Fibroblast of villous mesenchyme (primary cell): Measurements from ENCODE around the gene GPR183. TPM values are rescaled to one million over a fixed set of nuclear protein-coding genes. Genes with fewer than 3 reads are reported as not detected.
A peak's percentile ranks its signal among the peaks of the same experiment; 100 is the strongest.

Experiments used
- DNase-seq: peaks from one replicate; pipeline ENCODE4 v3.0.0-alpha.2; 2010; ENCODE audit warnings: low read depth
- H3K4me3 ChIP-seq: 2 replicates; pipeline ENCODE4 v1.5.1; 2011; ENCODE audit warnings: low read depth, mild to moderate bottlenecking, low read length
- total RNA-seq: library from RNA; depleted of rRNA; stranded (reverse); fragments of >200 nt; gene quantifications from 2 replicates; pipeline ENCODE4 v1.2.3, GENCODE V29; 2012
- TF ChIP-seq, protein P1 (sequence below): IDR thresholded peaks from 2 replicates; pipeline ENCODE4 v1.5.1; 2012; ENCODE audit warnings: low read depth, mild to moderate bottlenecking, low read length; ENCODE audit not compliant: insufficient read depth

Gene GPR183
- total RNA-seq, 1 donor = 0.86 TPM

DNA sequence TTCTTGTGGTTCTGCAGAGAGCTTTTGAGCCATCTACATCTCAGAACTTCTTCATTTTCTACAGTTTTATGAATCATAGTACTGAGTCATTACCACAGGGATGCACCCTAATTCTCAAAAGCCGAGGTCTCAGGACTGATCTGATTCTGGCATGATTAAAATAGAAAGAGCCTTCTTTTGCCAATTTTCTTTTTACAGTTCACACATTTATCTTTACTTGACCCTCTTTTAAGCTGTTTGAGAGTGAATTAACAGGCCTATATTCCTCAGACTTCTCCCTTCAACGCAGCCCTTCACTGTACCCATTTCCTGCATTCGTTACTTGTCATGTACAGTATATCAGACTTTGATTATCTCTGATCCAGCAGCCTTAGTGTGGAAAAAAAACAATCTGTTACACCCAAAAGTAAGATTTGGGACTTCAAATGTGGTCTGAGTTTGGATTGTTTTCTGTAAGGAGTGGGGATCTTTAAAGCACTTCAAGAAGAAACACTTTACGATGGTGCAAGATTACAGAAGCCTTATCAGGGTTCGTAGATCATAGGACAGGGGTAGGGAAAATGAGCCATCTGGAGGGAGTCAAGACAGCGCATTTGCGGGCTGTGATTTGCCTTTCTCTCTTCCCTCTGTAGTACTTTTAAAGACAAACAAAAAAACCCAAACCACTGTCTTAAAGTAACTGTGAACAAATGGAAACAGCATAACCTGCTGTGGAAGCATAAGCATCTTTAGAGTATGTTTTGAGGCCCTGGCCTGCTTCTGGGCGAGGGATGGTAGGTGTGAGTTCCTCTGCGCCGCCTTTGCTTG is 15.3 kb upstream of the GPR183 start:
- TF ChIP-seq, protein P1, sequence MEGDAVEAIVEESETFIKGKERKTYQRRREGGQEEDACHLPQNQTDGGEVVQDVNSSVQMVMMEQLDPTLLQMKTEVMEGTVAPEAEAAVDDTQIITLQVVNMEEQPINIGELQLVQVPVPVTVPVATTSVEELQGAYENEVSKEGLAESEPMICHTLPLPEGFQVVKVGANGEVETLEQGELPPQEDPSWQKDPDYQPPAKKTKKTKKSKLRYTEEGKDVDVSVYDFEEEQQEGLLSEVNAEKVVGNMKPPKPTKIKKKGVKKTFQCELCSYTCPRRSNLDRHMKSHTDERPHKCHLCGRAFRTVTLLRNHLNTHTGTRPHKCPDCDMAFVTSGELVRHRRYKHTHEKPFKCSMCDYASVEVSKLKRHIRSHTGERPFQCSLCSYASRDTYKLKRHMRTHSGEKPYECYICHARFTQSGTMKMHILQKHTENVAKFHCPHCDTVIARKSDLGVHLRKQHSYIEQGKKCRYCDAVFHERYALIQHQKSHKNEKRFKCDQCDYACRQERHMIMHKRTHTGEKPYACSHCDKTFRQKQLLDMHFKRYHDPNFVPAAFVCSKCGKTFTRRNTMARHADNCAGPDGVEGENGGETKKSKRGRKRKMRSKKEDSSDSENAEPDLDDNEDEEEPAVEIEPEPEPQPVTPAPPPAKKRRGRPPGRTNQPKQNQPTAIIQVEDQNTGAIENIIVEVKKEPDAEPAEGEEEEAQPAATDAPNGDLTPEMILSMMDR = no peak
- peak; percentile 93 for DNase-seq

DNA sequence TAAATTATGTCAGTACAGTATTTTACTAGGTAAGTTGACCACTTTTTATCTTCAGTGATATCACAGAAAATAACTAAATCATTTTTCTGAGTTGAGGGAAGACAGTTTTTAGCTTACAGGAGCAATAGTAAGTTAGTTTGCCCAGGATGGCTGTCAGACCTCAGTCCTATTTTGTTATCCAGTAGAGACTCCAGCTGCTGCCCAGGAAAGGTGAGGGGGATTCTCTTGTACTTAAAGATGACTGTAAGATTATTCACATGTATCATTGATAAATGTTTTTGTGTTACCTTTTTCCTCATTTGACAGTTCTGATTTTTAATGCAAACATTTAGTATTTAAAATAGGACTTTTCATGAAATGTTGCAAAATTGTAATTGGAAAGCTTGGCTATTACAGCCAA is 14.5 kb upstream of the GPR183 start:
- no peak overlapping the region for H3K4me3 ChIP-seq
- DNase-seq = no peak
- TF ChIP-seq, protein P1 = no peak

More for the DNA sequence above, 15.3 kb upstream of the GPR183 start:
- no peak overlapping the region for H3K4me3 ChIP-seq

DNA sequence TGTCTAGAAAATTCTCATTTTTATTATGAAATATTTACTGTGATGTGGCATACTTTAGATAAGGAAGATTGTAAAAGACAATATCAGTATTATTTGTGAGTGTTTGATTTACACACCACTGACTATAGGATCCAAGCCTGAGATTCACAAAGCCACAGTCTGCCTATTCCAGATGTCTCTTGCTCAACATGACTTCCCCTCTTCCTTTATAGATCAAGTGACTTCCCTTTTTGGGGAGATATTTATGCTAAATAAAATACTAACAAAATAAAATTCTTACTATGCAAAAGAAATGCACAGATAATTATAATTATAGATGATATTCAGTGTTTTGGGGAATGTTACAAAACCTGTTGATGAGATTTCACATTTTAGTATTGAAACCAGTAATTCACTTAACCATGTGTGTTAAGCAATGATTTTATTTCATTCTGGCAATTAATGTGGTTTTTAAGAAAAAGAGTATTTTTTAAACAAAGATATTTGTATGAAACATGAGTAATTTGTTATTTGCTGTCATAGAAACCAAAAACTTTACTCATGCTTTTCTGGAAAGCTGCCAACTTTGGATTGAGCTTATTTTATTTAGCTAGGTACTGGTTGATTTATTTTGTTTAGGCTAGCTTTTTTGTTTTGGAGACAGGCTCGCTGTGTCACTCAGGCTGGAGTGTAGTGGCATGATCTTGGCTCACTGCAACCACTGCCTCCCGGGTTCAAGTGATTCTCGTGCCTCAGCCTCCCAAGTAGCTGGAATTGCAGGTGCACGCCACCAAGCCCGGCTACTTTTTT is 13.7 kb upstream of the GPR183 start:
- no peak overlapping the region for H3K4me3 ChIP-seq
- TF ChIP-seq, protein P1 = no peak
- DNase-seq = peak; percentile 92

DNA sequence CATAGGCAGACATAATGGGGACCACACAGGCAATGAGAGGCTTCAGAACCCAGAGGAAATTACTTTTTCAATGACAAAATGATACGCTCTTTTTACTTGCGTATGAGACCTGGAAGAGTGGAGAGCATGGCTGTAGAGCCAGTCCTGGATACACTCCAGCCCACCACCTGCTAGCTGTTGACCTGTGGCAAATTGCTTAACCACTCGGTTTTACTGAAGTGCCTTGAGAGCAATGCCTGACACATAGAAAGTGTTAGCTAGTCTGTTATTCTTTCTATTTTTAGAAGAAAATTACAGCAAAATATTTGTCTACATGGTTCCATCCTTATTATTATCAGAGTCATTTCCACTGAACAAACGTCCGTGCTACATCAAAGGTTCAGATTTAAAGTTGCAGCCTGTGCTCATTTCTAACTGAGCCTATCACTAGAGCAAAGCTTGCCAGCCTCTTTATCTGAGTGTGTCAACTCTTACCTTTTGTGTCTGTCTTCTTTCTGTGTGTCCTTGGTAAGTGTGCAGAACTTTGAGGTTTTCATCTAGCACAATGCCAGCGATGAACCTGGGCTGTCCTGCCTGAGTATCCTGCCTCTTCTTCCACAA is 9.6 kb upstream of the GPR183 start:
- peak; percentile 64 for DNase-seq
- no peak overlapping the region for H3K4me3 ChIP-seq
- TF ChIP-seq, protein P1 = no peak

DNA sequence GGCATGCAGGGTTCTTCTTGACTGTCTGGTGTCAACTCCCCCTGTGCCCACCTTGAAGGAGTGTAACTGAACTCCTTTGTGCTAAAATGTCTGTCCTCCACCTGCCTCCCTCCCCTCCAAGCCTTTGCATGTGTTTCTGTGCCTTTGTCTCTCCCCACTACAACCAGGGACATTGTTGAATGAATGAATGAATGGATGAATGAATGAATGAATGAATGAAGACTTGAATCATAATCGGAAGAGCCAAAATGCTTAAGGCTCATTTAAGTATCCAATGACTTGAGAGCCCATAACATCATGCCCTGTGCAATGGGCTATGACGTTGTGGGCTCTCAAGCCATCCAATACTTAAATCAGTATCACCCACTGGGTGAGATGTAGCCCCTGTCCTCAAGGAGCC is 9.0 kb upstream of the GPR183 start:
- no peak overlapping the region for H3K4me3 ChIP-seq
- TF ChIP-seq, protein P1 = no peak
- no peak for DNase-seq

DNA sequence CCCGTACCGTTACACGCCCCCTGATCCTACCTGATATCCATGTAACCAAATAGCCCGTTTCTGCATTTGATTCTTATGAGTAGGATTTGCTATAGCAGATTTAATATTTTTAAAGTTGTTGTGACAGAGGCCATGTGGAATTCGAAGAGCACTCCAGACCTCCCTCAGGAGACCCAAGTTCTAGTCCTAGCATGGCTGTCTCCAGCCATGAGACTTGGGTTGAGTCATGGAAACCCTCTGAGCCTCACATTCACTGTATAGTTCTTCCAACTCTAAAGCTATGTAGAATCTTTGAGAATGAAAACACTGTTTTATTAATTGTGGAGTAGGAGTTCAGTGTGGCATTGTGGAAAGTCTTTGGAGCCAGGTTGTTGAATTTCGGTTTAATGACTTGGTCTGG is 8.0 kb upstream of the GPR183 start:
- TF ChIP-seq, protein P1 = no peak
- H3K4me3 ChIP-seq = no peak overlapping the region
- no peak for DNase-seq
